SK-N-SH treated with all-trans-retinoic acid at 6 μM for 48 hours (cell line): ENCODE data around the gene S100PBP.

Experiments
- ATAC-seq: fragments of 200-7000 bp; cut with Tn5 transposase; 3 replicates; pipeline ENCODE4 v1.9.1; 2020; ENCODE audit warnings: mild to moderate bottlenecking, moderate library complexity
- BACH2 ChIP-seq: fragments of 250-450 bp; sonication (Bioruptor Pico); IDR thresholded peaks from 2 replicates; pipeline ENCODE4 v1.9.0; 2021; ENCODE audit warnings: mild to moderate bottlenecking, borderline replicate concordance
- CSDC2 ChIP-seq: fragments of 250-450 bp; sonication (Bioruptor Pico); IDR thresholded peaks from 2 replicates; pipeline ENCODE4 v1.5.0; 2020; ENCODE audit warnings: mild to moderate bottlenecking, moderate library complexity
- ESRRG ChIP-seq: fragments of 250-450 bp; sonication (Bioruptor Pico); IDR thresholded peaks from 2 replicates; pipeline ENCODE4 v1.6.1; 2021; ENCODE audit warnings: mild to moderate bottlenecking
- GLIS3 ChIP-seq: fragments of 250-450 bp; sonication (Bioruptor Pico); IDR thresholded peaks from 2 replicates; pipeline ENCODE4 v1.5.0; 2020; ENCODE audit warnings: mild to moderate bottlenecking, moderate library complexity
- ISL1 ChIP-seq: fragments of 250-450 bp; sonication (Bioruptor Pico); IDR thresholded peaks from 2 replicates; pipeline ENCODE4 v2.1.2; 2022; ENCODE audit warnings: mild to moderate bottlenecking, moderate library complexity
- OSR1 ChIP-seq: fragments of 250-450 bp; sonication (Bioruptor Pico); IDR thresholded peaks from 2 replicates; pipeline ENCODE4 v1.8.0; 2022; ENCODE audit warnings: moderate library complexity, mild to moderate bottlenecking, inconsistent platforms
- PPARA ChIP-seq: fragments of 250-450 bp; sonication (Bioruptor Pico); IDR thresholded peaks from 2 replicates; pipeline ENCODE4 v1.5.0; 2020; ENCODE audit warnings: mild to moderate bottlenecking, borderline replicate concordance
- RARB ChIP-seq: fragments of 250-450 bp; sonication (Bioruptor Pico); IDR thresholded peaks from 2 replicates; pipeline ENCODE4 v1.8.0; 2021; ENCODE audit warnings: mild to moderate bottlenecking, moderate library complexity
- SNAI2 ChIP-seq: fragments of 250-450 bp; sonication (Bioruptor Pico); IDR thresholded peaks from 2 replicates; pipeline ENCODE4 v1.5.0; 2020; ENCODE audit warnings: mild to moderate bottlenecking, moderate library complexity
- TCF4 ChIP-seq: fragments of 250-450 bp; sonication (Bioruptor Pico); IDR thresholded peaks from 2 replicates; pipeline ENCODE4 v1.8.0; 2021; ENCODE audit warnings: mild to moderate bottlenecking, moderate library complexity, borderline replicate concordance
- TOX ChIP-seq: fragments of 250-450 bp; sonication (Bioruptor Pico); IDR thresholded peaks from 2 replicates; pipeline ENCODE4 v1.8.0; 2021; ENCODE audit warnings: mild to moderate bottlenecking, moderate library complexity, borderline replicate concordance
- ZC3H10 ChIP-seq: fragments of 250-450 bp; sonication (Bioruptor Pico); IDR thresholded peaks from 2 replicates; pipeline ENCODE4 v1.5.1; 2021; ENCODE audit warnings: mild to moderate bottlenecking, moderate library complexity
- ZFP3 ChIP-seq: fragments of 250-450 bp; sonication (Bioruptor Pico); IDR thresholded peaks from 2 replicates; pipeline ENCODE4 v1.5.0; 2020; ENCODE audit warnings: mild to moderate bottlenecking, moderate library complexity
- ZFP30 ChIP-seq: fragments of 450-650 bp; formaldehyde crosslinking; IDR thresholded peaks from 2 replicates; pipeline ENCODE4 v1.5.0; 2022; ENCODE audit warnings: mild to moderate bottlenecking, moderate library complexity
- ZNF565 ChIP-seq: fragments of 450-650 bp; formaldehyde crosslinking; conservative IDR thresholded peaks from 2 replicates; pipeline ENCODE4 v1.5.0; 2020; ENCODE audit warnings: low read depth, mild to moderate bottlenecking, moderate library complexity
- ZNF70 ChIP-seq: fragments of 450-650 bp; formaldehyde crosslinking; IDR thresholded peaks from 2 replicates; pipeline ENCODE4 v1.5.0; 2020; ENCODE audit warnings: mild to moderate bottlenecking, moderate library complexity
- ZNF8 ChIP-seq: fragments of 450-650 bp; formaldehyde crosslinking; IDR thresholded peaks from 2 replicates; pipeline ENCODE4 v1.5.0; 2020; ENCODE audit warnings: mild to moderate bottlenecking, moderate library complexity
- TF ChIP-seq, protein P1 (sequence below): fragments of 250-450 bp; sonication (Bioruptor Pico); IDR thresholded peaks from 2 replicates; pipeline ENCODE4 v1.8.0; 2021; ENCODE audit warnings: low read depth, mild to moderate bottlenecking, moderate library complexity, borderline replicate concordance
- TF ChIP-seq, protein P2 (sequence below): fragments of 250-450 bp; sonication (Bioruptor Pico); IDR thresholded peaks from 2 replicates; pipeline ENCODE4 v1.8.0; 2020; ENCODE audit warnings: mild to moderate bottlenecking, moderate library complexity, borderline replicate concordance
- TF ChIP-seq, protein P3 (sequence below): fragments of 250-450 bp; sonication (Bioruptor Pico); IDR thresholded peaks from 2 replicates; pipeline ENCODE4 v1.5.0; 2020; ENCODE audit warnings: mild to moderate bottlenecking, moderate library complexity
- TF ChIP-seq, protein P4 (sequence below): fragments of 250-450 bp; sonication (Bioruptor Pico); IDR thresholded peaks from 2 replicates; pipeline ENCODE4 v1.5.1; 2020; ENCODE audit warnings: low read depth, mild to moderate bottlenecking, moderate library complexity

The S100PBP gene

DNA sequence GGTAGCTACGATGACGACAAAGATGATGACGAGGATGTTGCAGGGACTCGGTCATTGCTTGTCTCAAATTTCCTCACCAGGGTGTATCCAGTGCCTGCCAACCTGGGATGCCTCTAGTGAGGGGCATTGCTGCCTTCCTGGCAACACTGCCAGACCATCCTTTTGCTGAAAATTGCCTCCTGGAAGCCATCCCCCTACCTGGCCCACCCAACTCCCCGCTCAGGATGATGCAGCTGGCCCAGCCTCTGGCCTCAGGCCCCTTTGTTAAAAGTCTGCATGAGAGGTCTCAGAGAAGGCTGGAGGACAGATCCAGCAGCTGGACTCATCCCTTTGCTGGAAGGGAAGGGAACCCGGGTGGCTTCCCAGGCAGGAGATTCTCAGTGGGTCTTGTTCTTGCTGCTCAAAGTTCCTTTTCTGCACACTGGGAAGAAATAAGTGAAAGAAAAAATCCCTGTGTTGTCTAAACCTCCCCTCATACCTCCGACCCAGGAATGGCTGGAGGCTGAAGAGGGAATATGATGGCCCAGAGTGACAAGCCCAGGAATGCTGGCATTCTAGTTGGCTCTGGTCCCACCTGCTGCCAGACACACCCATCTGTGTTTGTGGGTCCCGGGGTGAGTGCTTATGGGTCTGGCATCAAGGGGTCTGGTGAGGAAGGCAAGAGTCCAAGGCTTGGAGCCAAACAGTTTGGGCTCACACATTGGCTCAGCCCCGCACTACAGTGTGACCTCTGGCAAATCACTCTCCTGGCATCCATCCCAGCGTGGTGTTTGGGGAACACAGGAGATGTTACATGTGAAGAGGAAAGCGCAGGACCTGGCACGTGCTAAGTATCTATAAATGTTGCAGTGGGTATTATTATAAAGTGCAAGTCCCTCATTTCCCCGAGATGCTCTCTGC lies 60.0 kb downstream of the S100PBP start:
- TF ChIP-seq GLIS3 (CRISPR knock-in tag) = no peak
- no peak for TF ChIP-seq PPARA (CRISPR knock-in tag)
- TF ChIP-seq CSDC2 = no peak
- no peak for TF ChIP-seq TCF4 (CRISPR knock-in tag)
- TF ChIP-seq ZFP30 (CRISPR knock-in tag) = no peak
- TF ChIP-seq TOX (CRISPR knock-in tag) = no peak
- TF ChIP-seq BACH2 (CRISPR knock-in tag) = no peak
- TF ChIP-seq RARB = no peak
- TF ChIP-seq OSR1 (CRISPR knock-in tag) = no peak
- no peak for TF ChIP-seq ESRRG
- TF ChIP-seq, protein P1, sequence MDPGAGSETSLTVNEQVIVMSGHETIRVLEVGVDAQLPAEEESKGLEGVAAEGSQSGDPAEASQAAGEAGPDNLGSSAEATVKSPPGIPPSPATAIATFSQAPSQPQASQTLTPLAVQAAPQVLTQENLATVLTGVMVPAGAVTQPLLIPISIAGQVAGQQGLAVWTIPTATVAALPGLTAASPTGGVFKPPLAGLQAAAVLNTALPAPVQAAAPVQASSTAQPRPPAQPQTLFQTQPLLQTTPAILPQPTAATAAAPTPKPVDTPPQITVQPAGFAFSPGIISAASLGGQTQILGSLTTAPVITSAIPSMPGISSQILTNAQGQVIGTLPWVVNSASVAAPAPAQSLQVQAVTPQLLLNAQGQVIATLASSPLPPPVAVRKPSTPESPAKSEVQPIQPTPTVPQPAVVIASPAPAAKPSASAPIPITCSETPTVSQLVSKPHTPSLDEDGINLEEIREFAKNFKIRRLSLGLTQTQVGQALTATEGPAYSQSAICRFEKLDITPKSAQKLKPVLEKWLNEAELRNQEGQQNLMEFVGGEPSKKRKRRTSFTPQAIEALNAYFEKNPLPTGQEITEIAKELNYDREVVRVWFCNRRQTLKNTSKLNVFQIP = no peak
- TF ChIP-seq ZNF565 (CRISPR knock-in tag) = no peak
- TF ChIP-seq ZFP3 = no peak
- TF ChIP-seq ZNF8 (CRISPR knock-in tag) = no peak
- TF ChIP-seq, protein P2, sequence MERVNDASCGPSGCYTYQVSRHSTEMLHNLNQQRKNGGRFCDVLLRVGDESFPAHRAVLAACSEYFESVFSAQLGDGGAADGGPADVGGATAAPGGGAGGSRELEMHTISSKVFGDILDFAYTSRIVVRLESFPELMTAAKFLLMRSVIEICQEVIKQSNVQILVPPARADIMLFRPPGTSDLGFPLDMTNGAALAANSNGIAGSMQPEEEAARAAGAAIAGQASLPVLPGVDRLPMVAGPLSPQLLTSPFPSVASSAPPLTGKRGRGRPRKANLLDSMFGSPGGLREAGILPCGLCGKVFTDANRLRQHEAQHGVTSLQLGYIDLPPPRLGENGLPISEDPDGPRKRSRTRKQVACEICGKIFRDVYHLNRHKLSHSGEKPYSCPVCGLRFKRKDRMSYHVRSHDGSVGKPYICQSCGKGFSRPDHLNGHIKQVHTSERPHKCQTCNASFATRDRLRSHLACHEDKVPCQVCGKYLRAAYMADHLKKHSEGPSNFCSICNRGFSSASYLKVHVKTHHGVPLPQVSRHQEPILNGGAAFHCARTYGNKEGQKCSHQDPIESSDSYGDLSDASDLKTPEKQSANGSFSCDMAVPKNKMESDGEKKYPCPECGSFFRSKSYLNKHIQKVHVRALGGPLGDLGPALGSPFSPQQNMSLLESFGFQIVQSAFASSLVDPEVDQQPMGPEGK (CRISPR knock-in tag) = no peak
- TF ChIP-seq, all 23 proteins: peak for 0
- no peak for ATAC-seq

DNA sequence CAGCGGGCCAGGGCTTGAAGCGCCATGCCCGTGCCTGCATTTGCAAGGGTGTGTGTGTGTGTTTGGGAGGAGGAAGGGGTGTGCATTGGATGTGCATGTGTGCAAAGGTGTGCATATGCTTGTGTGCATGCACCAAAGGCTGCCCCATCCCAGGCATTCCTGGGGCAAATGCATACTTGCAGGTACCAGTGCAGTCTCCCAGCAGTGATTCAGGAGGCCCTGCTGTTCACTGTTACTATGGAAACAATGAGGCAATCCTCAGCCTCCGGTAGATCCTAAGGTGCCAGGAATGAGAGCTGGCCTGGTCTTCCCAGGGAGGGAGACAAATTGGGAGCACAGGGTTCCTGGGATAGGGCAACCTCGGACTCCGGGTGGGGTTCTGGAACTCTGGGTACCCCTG lies 60.7 kb downstream of the S100PBP start:
- TF ChIP-seq, protein P3, sequence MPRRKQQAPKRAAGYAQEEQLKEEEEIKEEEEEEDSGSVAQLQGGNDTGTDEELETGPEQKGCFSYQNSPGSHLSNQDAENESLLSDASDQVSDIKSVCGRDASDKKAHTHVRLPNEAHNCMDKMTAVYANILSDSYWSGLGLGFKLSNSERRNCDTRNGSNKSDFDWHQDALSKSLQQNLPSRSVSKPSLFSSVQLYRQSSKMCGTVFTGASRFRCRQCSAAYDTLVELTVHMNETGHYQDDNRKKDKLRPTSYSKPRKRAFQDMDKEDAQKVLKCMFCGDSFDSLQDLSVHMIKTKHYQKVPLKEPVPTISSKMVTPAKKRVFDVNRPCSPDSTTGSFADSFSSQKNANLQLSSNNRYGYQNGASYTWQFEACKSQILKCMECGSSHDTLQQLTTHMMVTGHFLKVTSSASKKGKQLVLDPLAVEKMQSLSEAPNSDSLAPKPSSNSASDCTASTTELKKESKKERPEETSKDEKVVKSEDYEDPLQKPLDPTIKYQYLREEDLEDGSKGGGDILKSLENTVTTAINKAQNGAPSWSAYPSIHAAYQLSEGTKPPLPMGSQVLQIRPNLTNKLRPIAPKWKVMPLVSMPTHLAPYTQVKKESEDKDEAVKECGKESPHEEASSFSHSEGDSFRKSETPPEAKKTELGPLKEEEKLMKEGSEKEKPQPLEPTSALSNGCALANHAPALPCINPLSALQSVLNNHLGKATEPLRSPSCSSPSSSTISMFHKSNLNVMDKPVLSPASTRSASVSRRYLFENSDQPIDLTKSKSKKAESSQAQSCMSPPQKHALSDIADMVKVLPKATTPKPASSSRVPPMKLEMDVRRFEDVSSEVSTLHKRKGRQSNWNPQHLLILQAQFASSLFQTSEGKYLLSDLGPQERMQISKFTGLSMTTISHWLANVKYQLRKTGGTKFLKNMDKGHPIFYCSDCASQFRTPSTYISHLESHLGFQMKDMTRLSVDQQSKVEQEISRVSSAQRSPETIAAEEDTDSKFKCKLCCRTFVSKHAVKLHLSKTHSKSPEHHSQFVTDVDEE (CRISPR knock-in tag) = no peak
- TF ChIP-seq SNAI2 (CRISPR knock-in tag) (no peak), ZNF8 (CRISPR knock-in tag) (no peak), TOX (CRISPR knock-in tag) (no peak), OSR1 (CRISPR knock-in tag) (no peak), ZFP3 (no peak), CSDC2 (no peak), ZNF70 (CRISPR knock-in tag) (no peak), RARB (no peak), PPARA (CRISPR knock-in tag) (no peak), ZC3H10 (no peak), BACH2 (CRISPR knock-in tag) (no peak), TCF4 (CRISPR knock-in tag) (no peak), ESRRG (no peak), ZNF565 (CRISPR knock-in tag) (no peak), ISL1 (CRISPR knock-in tag) (no peak)
- TF ChIP-seq, protein P2 (CRISPR knock-in tag) = no peak
- TF ChIP-seq, protein P4, sequence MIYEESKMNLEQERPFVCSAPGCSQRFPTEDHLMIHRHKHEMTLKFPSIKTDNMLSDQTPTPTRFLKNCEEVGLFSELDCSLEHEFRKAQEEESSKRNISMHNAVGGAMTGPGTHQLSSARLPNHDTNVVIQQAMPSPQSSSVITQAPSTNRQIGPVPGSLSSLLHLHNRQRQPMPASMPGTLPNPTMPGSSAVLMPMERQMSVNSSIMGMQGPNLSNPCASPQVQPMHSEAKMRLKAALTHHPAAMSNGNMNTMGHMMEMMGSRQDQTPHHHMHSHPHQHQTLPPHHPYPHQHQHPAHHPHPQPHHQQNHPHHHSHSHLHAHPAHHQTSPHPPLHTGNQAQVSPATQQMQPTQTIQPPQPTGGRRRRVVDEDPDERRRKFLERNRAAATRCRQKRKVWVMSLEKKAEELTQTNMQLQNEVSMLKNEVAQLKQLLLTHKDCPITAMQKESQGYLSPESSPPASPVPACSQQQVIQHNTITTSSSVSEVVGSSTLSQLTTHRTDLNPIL (CRISPR knock-in tag) = no peak
- TF ChIP-seq, protein P1 = no peak
- peak; percentile 19; the same call in 1 of the 3 replicates for ATAC-seq
